Measurements from ENCODE around the gene SCTR. TPM values are rescaled to one million over a fixed set of nuclear protein-coding genes. Genes with fewer than 3 reads are reported as not detected.
A peak's percentile ranks its signal among the peaks of the same experiment; 100 is the strongest.

Gene SCTR
- total and polyA plus RNA-seq, 2 of the 13 experiments (the other 11 are each of a cell fraction or from before 2014, with no cell fraction given) = not detected

- TF ChIP-seq, protein P1, sequence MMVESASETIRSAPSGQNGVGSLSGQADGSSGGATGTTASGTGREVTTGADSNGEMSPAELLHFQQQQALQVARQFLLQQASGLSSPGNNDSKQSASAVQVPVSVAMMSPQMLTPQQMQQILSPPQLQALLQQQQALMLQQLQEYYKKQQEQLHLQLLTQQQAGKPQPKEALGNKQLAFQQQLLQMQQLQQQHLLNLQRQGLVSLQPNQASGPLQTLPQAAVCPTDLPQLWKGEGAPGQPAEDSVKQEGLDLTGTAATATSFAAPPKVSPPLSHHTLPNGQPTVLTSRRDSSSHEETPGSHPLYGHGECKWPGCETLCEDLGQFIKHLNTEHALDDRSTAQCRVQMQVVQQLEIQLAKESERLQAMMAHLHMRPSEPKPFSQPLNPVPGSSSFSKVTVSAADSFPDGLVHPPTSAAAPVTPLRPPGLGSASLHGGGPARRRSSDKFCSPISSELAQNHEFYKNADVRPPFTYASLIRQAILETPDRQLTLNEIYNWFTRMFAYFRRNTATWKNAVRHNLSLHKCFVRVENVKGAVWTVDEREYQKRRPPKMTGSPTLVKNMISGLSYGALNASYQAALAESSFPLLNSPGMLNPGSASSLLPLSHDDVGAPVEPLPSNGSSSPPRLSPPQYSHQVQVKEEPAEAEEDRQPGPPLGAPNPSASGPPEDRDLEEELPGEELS (CRISPR knock-in tag; IDR thresholded peaks at IDR 0.05) = peak; percentile 97
- TF ChIP-seq, protein P2, sequence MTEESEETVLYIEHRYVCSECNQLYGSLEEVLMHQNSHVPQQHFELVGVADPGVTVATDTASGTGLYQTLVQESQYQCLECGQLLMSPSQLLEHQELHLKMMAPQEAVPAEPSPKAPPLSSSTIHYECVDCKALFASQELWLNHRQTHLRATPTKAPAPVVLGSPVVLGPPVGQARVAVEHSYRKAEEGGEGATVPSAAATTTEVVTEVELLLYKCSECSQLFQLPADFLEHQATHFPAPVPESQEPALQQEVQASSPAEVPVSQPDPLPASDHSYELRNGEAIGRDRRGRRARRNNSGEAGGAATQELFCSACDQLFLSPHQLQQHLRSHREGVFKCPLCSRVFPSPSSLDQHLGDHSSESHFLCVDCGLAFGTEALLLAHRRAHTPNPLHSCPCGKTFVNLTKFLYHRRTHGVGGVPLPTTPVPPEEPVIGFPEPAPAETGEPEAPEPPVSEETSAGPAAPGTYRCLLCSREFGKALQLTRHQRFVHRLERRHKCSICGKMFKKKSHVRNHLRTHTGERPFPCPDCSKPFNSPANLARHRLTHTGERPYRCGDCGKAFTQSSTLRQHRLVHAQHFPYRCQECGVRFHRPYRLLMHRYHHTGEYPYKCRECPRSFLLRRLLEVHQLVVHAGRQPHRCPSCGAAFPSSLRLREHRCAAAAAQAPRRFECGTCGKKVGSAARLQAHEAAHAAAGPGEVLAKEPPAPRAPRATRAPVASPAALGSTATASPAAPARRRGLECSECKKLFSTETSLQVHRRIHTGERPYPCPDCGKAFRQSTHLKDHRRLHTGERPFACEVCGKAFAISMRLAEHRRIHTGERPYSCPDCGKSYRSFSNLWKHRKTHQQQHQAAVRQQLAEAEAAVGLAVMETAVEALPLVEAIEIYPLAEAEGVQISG (CRISPR knock-in tag; IDR thresholded peaks at IDR 0.05) = peak; percentile 45
- TF ChIP-seq ZNF703 (CRISPR knock-in tag; IDR thresholded peaks at IDR 0.05; ENCODE audit: borderline replicate concordance) = no peak
- TF ChIP-seq MTERF4 (CRISPR knock-in tag; IDR thresholded peaks at IDR 0.05) = no peak
- peak; percentile 66; the same call in 1 of the 2 replicates for TF ChIP-seq TFAP4 (IDR thresholded peaks at IDR 0.05; ENCODE audit: borderline replicate concordance, low read depth)
- TF ChIP-seq NONO (IDR thresholded peaks at IDR 0.05) = no peak
- peak; percentile 12; the same call in 1 of the 2 replicates for TF ChIP-seq NONO (CRISPR knock-in tag; conservative IDR thresholded peaks at IDR 0.05)
- TF ChIP-seq, protein P3, sequence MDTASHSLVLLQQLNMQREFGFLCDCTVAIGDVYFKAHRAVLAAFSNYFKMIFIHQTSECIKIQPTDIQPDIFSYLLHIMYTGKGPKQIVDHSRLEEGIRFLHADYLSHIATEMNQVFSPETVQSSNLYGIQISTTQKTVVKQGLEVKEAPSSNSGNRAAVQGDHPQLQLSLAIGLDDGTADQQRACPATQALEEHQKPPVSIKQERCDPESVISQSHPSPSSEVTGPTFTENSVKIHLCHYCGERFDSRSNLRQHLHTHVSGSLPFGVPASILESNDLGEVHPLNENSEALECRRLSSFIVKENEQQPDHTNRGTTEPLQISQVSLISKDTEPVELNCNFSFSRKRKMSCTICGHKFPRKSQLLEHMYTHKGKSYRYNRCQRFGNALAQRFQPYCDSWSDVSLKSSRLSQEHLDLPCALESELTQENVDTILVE (CRISPR knock-in tag; IDR thresholded peaks at IDR 0.05) = peak; percentile 25; the same call in 1 of the 2 replicates
- no peak for TF ChIP-seq BATF2 (CRISPR knock-in tag; IDR thresholded peaks at IDR 0.05)
- no peak for TF ChIP-seq ZKSCAN1 (IDR thresholded peaks at IDR 0.05; ENCODE audit: low read length)
- TF ChIP-seq, protein P4, sequence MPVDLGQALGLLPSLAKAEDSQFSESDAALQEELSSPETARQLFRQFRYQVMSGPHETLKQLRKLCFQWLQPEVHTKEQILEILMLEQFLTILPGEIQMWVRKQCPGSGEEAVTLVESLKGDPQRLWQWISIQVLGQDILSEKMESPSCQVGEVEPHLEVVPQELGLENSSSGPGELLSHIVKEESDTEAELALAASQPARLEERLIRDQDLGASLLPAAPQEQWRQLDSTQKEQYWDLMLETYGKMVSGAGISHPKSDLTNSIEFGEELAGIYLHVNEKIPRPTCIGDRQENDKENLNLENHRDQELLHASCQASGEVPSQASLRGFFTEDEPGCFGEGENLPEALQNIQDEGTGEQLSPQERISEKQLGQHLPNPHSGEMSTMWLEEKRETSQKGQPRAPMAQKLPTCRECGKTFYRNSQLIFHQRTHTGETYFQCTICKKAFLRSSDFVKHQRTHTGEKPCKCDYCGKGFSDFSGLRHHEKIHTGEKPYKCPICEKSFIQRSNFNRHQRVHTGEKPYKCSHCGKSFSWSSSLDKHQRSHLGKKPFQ (CRISPR knock-in tag; IDR thresholded peaks at IDR 0.05; ENCODE audit: insufficient replicate concordance) = peak; percentile 71
- no peak for TF ChIP-seq ATF7 (IDR thresholded peaks at IDR 0.05)
- TF ChIP-seq ATF7 (CRISPR knock-in tag; IDR thresholded peaks at IDR 0.05) = 0 out of 2 replicates have a peak, but pooled peaks have one; percentile 30
- peak; percentile 90 for TF ChIP-seq NR2F6 (IDR thresholded peaks at IDR 0.05)
- peak; percentile 95 for TF ChIP-seq NR2F6 (CRISPR knock-in tag; IDR thresholded peaks at IDR 0.05)
- peak; percentile 96 for TF ChIP-seq BCL6 (CRISPR knock-in tag; IDR thresholded peaks at IDR 0.05)
- peak; percentile 75; the same call in 1 of the 2 replicates for TF ChIP-seq HDAC2 (CRISPR knock-in tag; IDR thresholded peaks at IDR 0.05)
- TF ChIP-seq, protein P5, sequence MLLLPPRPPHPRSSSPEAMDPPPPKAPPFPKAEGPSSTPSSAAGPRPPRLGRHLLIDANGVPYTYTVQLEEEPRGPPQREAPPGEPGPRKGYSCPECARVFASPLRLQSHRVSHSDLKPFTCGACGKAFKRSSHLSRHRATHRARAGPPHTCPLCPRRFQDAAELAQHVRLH (CRISPR knock-in tag; IDR thresholded peaks at IDR 0.05; ENCODE audit: borderline replicate concordance, low read depth) = no peak; the same call in 1 of the 2 replicates
- no peak for TF ChIP-seq ATM (IDR thresholded peaks at IDR 0.05; ENCODE audit: borderline replicate concordance)
- no peak; the same call in 1 of the 2 replicates for TF ChIP-seq SMC3 (IDR thresholded peaks at IDR 0.05; ENCODE audit: low read length)
Observed at GRCh38 chr2:119426801-119427395, 97.4 kb downstream of the SCTR start (continued).
